GM12874 (cell line): ENCODE data around the gene MRPL10.

Experiments used
- CTCF ChIP-seq: IDR thresholded peaks from 2 replicates; pipeline ENCODE4 v1.5.1; 2011; ENCODE audit warnings: low read depth, mild to moderate bottlenecking, control low read depth, low read length, moderate library complexity; ENCODE audit not compliant: insufficient read depth

Gene MRPL10

GRCh38 chr17:47873200-47874090, 42.1 kb upstream of the MRPL10 start:
- TF ChIP-seq CTCF, result no peak

- TF ChIP-seq CTCF, result no peak
Observed at GRCh38 chr17:47872651-47873161, 41.4 kb upstream of the MRPL10 start.

GRCh38 chr17:47872019-47872650, 40.8 kb upstream of the MRPL10 start:
- TF ChIP-seq CTCF, result no peak

GRCh38 chr17:47871048-47871447, 39.7 kb upstream of the MRPL10 start:
- TF ChIP-seq CTCF, result no peak

- no peak for TF ChIP-seq CTCF
Observed at GRCh38 chr17:47870056-47870455, 38.7 kb upstream of the MRPL10 start.

GRCh38 chr17:47869114-47869513, 37.8 kb upstream of the MRPL10 start:
- no peak for TF ChIP-seq CTCF

- no peak for TF ChIP-seq CTCF
Observed at GRCh38 chr17:47867813-47868533, 36.6 kb upstream of the MRPL10 start.
